NCI-H2029 (cell line): Measurements from ENCODE around the gene KDM2B.
"Not testable (repeated sequence)": the region's sequence is repeated elsewhere in the genome, so short reads cannot be mapped to it uniquely, and the experiment has no call there.

Experiments
- DNase-seq: peaks from one replicate; lab custom pipeline; 2025; lab: John Stamatoyannopoulos, UW

KDM2B gene

DNA sequence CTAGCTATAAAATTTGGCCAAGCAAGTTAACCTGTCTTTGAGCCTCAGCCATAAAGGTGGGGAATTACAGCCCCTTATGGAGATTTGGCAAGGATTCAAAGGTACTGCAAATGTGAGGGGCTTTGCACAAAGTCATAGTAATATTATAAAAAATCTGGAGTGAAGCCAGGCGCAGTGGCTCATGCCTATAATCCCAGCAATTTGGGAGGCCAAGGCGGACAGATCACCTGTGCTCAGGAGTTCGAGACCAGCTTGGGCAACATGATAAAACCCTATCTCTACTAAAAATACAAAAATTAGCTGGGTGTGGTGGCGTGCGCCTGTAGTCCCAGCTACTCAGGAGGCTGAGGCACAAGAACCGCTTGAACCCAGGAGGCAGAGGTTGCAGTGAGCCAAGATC lies 4.1 kb upstream of the KDM2B start:
- not testable (repeated sequence) for DNase-seq

- not testable (repeated sequence) for DNase-seq
These were observed 2.5 kb upstream of the KDM2B start for GRCh38 chr12:121583334-121583661.

GRCh38 chr12:121582583-121583333 lies 1.9 kb upstream of the KDM2B start:
- no peak for DNase-seq

DNA sequence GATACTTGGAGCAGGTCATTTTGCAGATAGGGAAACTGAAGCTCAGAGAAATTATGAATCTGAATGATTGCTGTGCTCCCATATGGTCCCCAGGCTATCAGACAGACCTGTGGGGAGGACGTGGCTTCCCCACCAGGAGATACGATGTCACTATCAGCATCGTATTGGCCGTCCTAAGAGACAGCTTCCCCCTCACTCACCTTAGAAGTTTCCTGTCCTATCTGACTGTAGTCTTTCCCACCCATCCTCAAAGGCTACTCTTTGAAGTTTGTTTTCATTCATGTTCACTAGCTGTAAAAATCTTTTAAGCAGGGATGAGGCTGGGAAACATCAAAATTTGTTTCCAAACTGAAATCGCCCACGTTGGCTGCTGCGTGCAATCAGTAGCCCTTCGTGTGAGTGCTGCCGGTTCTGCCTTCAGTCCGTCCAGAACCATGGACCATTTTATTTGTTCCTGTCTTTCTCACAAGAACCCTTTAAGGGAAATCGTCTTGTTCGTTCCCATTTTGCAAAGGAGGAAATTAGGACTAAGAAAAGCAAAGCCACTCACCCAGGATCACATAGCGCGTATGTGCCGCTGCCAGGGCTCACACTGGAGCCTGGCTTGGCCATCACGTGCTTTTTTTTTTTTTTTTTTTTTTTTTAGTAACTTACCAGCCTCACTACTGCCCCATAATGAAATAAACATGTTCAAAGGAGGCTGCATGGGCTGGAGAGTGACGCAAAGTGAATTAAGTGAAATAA lies 1.0 kb upstream of the KDM2B start:
- no peak for DNase-seq

- peak; percentile 55 for DNase-seq
These were observed 598 bp downstream of the KDM2B start for GRCh38 chr12:121579981-121580868.

DNA sequence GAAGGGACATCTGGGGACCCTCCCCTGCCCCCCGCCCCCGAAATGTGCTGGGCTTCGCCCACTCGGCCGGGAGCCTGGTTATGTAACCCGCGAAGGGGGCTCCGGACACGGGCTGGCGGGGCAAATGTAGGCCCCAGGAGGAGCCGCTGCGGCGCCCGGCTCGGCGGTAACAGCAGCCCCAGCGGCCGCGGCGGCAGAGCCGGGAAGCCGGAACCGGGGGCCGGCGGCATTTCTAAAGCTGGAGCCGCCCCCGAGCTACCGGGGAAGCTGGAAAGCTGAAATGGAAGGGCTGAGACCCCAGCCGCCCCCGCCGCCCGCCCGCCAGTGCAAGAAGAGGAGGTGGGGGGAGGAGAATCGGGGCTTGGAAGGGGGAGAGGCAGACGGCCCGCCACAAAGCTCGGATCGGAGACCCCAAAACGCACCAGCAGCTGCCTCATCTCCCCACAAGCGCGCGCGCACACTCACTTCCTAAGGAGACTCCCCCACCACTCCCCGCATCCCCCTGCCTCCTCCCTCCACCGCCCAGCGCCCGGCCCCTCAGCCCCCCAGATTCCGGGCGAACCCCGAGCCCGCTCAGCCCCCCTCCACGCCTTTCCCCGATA lies 1.5 kb downstream of the KDM2B start:
- DNase-seq = no peak

GRCh38 chr12:121578230-121579189 lies 2.3 kb downstream of the KDM2B start:
- no peak for DNase-seq

- DNase-seq = no peak
These were observed 3.2 kb downstream of the KDM2B start for GRCh38 chr12:121577443-121578180.

DNA sequence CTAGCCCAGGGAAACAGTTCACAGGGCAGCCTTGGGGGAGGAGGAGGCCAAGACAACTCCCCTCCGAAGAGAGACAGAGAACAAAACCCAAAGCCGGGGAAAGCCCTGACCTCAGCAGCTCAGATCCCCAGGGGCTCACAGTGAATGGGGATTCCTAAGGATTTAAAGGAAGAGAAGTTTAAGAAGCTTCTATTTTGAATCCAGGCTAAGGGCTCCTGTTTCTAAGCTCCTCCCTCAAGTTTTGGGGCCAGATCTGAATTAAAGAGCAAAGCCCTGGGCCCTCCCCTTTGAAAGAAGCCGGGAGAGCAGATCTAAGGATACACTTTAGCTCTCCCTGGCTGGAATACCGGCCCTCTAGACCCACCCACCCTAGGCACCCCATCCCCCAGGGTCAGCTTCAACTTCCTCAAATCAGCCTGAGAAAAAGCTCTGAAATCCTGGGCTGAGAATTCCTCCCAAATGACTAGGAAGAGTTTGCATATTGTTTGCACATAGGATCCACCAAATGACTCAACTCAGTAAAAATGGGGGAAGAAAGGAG lies 3.9 kb downstream of the KDM2B start:
- DNase-seq = no peak

GRCh38 chr12:121575952-121576625 lies 4.7 kb downstream of the KDM2B start:
- DNase-seq = no peak

DNA sequence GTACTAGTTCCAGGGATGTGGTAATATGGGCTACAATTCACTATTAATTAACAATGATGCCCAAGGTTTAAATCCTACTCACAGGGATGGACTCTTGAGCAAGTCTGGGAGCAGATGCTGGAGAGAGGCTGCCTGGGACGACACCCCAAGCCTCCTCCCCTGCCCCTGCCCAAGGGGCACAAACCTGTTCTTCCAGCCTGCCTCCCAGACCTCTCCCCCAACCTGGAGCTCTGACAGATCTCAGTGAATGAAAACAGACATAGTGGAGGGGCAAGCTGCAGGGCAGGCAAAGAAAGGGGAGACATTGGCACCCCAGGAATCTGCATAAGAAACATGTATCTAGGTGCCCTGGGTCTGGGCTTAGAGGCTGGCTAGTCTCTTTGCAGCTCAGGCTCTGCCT lies 5.8 kb downstream of the KDM2B start:
- DNase-seq = no peak

- DNase-seq = no peak
These were observed 6.8 kb downstream of the KDM2B start for GRCh38 chr12:121574025-121574424.

DNA sequence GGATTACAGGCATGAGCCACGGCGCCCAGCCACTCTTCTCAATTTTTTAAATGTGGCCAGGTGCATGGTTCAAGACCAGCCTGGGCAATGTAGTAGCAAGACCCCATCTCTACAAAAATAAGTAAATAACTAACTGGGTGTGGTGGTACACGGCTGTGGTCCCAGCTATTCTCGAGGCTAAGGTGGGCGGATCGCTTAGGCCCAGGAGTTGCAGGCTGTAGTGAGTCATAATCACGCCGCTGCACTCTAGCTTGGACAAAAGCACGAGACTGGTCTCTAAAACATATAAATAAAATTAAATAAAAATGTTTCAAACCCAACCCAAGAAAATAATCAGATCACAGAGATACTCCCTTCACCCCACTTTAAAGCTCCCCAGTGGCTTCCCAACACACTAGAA lies 8.9 kb downstream of the KDM2B start:
- DNase-seq = no peak

DNA sequence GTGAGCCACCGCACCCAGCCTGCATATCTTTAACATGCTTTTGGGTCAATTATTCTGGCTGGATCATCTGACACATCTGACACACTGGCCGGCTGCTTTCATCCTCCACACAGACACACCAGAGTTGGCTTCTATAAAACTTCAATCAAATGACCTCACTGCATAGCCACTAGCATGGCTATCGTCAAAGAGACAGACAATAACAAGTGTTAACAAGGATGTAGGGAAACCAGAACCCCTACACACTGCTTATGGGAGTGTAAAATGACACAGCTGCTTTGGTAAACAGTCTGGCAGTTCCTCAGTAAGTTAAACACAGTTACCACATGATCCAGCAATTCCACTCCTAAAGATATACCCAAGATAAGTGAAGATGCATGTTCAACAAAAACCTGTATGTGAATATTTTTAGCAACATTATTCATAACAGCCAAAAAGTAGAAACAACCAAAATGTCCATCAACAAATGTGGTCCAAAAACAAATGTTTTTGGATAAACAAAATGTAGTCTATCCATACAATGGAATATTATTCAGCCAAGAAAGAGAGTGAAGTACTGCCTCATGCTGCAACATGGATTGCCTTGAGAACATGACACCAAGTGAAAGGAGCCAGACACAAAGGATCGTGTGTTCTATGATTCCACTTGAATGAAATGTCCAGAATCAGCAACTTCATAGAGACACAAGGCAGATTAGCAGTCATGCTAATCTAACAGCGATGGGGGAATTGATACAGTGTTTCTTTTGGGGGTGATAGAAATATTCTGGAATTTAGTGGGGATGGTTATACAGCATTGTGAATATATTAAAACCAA lies 10.1 kb downstream of the KDM2B start:
- no peak for DNase-seq

- no peak for DNase-seq
These were observed 11.7 kb downstream of the KDM2B start for GRCh38 chr12:121568971-121569751.

- no peak for DNase-seq
These were observed 12.3 kb downstream of the KDM2B start for GRCh38 chr12:121568518-121568917.

DNA sequence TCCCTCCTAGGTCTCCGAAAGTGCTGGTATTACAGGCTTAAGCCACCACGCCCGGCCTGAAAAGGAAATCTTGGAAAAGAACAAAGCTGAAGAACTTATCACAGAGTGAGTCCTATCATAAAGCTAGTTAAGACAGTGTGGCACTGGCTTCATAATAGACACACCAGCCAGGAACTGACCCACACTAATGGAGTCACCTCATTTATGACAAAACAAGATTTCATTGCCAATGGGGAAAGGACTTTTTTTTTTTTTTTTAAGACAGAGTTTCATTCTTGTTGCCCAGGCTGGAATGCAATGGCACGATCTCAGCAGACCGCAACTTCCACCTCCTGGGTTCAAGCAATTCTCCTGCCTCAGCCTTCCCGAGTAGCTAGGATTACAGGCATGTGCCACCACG lies 15.7 kb downstream of the KDM2B start:
- no peak for DNase-seq

- DNase-seq = no peak
These were observed 18.3 kb downstream of the KDM2B start for GRCh38 chr12:121562488-121562887.
